HG03469 (cell line): ENCODE measurements around the gene MED26.

ENCODE experiments used
- ATAC-seq: cut with Tn5 transposase; IDR thresholded peaks from one replicate; pipeline ENCODE4 v1.9.1; 2021; ENCODE audit warnings: mild to moderate bottlenecking, moderate library complexity, moderate number of reproducible peaks; ENCODE audit not compliant: unreplicated experiment

The MED26 gene

GRCh38 chr19:16650821-16651220, 22.8 kb upstream of the MED26 start:
- ATAC-seq, result no peak

- no peak for ATAC-seq
These were observed 21.7 kb upstream of the MED26 start for GRCh38 chr19:16649734-16650133.

GRCh38 chr19:16645140-16645539, 17.1 kb upstream of the MED26 start:
- ATAC-seq, result no peak

- ATAC-seq, result no peak
These were observed 13.7 kb upstream of the MED26 start for GRCh38 chr19:16641695-16642094.

- no peak for ATAC-seq
These were observed 12.9 kb upstream of the MED26 start for GRCh38 chr19:16640951-16641350.

GRCh38 chr19:16638666-16639065, 10.7 kb upstream of the MED26 start:
- no peak for ATAC-seq

- ATAC-seq, result no peak
These were observed 9.5 kb upstream of the MED26 start for GRCh38 chr19:16637535-16637934.

- no peak for ATAC-seq
These were observed 3.5 kb upstream of the MED26 start for GRCh38 chr19:16631465-16631864.

- ATAC-seq, result no peak
These were observed 1.1 kb upstream of the MED26 start for GRCh38 chr19:16628984-16629691.

GRCh38 chr19:16627928-16628182, 149 bp downstream of the MED26 start:
- ATAC-seq, result no peak

GRCh38 chr19:16627193-16627927, 644 bp downstream of the MED26 start:
- no peak for ATAC-seq

- no peak for ATAC-seq
These were observed 1.2 kb downstream of the MED26 start for GRCh38 chr19:16626796-16627192.

GRCh38 chr19:16625163-16625958, 2.6 kb downstream of the MED26 start:
- no peak for ATAC-seq

GRCh38 chr19:16624236-16624635, 3.8 kb downstream of the MED26 start:
- no peak for ATAC-seq

- ATAC-seq, result no peak
These were observed 4.4 kb downstream of the MED26 start for GRCh38 chr19:16623576-16623975.

- no peak for ATAC-seq
These were observed 4.9 kb downstream of the MED26 start for GRCh38 chr19:16623066-16623465.

GRCh38 chr19:16621165-16621800, 6.7 kb downstream of the MED26 start:
- ATAC-seq, result no peak

GRCh38 chr19:16620584-16620983, 7.4 kb downstream of the MED26 start:
- no peak for ATAC-seq

GRCh38 chr19:16620018-16620417, 8.0 kb downstream of the MED26 start:
- ATAC-seq, result no peak

GRCh38 chr19:16619457-16619856, 8.5 kb downstream of the MED26 start:
- ATAC-seq, result no peak

GRCh38 chr19:16618248-16618647, 9.8 kb downstream of the MED26 start:
- no peak for ATAC-seq
